Loucy (cell line): ENCODE results near the gene STUB1.

Experiments used
- CTCF ChIP-seq: fragments of 200-600 bp; sonication (generic); conservative IDR thresholded peaks from 2 replicates; pipeline ENCODE4 v1.5.1; 2014; ENCODE audit warnings: mild to moderate bottlenecking, antibody characterized with exemption, low read length
- EZH2phosphoT487 ChIP-seq: fragments of 200-600 bp; IDR thresholded peaks from 2 replicates; pipeline ENCODE4 v1.6.1; 2018; ENCODE audit warnings: antibody characterized with exemption, mild to moderate bottlenecking, moderate library complexity, borderline replicate concordance

GRCh38 chr16:637081-638018 lies 42.9 kb upstream of the STUB1 start:
- no peak for TF ChIP-seq CTCF
- TF ChIP-seq EZH2phosphoT487 = no peak
